ENCODE measurements around the gene FOXN3. TPM values are rescaled to one million over a fixed set of nuclear protein-coding genes. Genes with fewer than 3 reads are reported as not detected.

The FOXN3 gene
- total RNA-seq, 1 experiment from 2014 or later, result 8.8 TPM

- H3K4me3 ChIP-seq (ENCODE audit: low read depth in 2 of 2, low read length in 2 of 2), result no peak overlapping the region
- TF ChIP-seq, protein P1, sequence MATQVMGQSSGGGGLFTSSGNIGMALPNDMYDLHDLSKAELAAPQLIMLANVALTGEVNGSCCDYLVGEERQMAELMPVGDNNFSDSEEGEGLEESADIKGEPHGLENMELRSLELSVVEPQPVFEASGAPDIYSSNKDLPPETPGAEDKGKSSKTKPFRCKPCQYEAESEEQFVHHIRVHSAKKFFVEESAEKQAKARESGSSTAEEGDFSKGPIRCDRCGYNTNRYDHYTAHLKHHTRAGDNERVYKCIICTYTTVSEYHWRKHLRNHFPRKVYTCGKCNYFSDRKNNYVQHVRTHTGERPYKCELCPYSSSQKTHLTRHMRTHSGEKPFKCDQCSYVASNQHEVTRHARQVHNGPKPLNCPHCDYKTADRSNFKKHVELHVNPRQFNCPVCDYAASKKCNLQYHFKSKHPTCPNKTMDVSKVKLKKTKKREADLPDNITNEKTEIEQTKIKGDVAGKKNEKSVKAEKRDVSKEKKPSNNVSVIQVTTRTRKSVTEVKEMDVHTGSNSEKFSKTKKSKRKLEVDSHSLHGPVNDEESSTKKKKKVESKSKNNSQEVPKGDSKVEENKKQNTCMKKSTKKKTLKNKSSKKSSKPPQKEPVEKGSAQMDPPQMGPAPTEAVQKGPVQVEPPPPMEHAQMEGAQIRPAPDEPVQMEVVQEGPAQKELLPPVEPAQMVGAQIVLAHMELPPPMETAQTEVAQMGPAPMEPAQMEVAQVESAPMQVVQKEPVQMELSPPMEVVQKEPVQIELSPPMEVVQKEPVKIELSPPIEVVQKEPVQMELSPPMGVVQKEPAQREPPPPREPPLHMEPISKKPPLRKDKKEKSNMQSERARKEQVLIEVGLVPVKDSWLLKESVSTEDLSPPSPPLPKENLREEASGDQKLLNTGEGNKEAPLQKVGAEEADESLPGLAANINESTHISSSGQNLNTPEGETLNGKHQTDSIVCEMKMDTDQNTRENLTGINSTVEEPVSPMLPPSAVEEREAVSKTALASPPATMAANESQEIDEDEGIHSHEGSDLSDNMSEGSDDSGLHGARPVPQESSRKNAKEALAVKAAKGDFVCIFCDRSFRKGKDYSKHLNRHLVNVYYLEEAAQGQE (IDR thresholded peaks at IDR 0.05; ENCODE audit: insufficient read depth in 1 of 2, low read depth in 2 of 2, low read length in 1 of 2), result no peak
- TF ChIP-seq SIN3A (IDR thresholded peaks at IDR 0.05; ENCODE audit: borderline replicate concordance, insufficient read depth, low read depth, low read length) (no peak), POLR2AphosphoS5 (IDR thresholded peaks at IDR 0.05; ENCODE audit: low read depth, low read length) (no peak), TCF7L2 (IDR thresholded peaks at IDR 0.05; ENCODE audit: low read depth, low read length) (no peak)
- TF ChIP-seq, protein P2, sequence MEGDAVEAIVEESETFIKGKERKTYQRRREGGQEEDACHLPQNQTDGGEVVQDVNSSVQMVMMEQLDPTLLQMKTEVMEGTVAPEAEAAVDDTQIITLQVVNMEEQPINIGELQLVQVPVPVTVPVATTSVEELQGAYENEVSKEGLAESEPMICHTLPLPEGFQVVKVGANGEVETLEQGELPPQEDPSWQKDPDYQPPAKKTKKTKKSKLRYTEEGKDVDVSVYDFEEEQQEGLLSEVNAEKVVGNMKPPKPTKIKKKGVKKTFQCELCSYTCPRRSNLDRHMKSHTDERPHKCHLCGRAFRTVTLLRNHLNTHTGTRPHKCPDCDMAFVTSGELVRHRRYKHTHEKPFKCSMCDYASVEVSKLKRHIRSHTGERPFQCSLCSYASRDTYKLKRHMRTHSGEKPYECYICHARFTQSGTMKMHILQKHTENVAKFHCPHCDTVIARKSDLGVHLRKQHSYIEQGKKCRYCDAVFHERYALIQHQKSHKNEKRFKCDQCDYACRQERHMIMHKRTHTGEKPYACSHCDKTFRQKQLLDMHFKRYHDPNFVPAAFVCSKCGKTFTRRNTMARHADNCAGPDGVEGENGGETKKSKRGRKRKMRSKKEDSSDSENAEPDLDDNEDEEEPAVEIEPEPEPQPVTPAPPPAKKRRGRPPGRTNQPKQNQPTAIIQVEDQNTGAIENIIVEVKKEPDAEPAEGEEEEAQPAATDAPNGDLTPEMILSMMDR (IDR thresholded peaks at IDR 0.05), result no peak
- intact Hi-C loops (cut with micrococcal nuclease; ENCODE audit: unreplicated experiment) (no loop called here), in situ Hi-C loops (cut with HindIII; ENCODE audit: low pct_unique_long_range_greater_than_20kb, low sequenced_read_pairs) (no loop called here)
- no peaks in the 10 kb centered on the region for H3K9me3 ChIP-seq (ENCODE audit: control insufficient read depth, insufficient read depth, low read depth, low read length)
- no peak for ATAC-seq
- no peak for DNase-seq (ENCODE audit: low read depth, low spot score)
- no peaks in the 10 kb centered on the region for H3K4me1 ChIP-seq (ENCODE audit: control insufficient read depth, insufficient read depth, low read length)
- POLR2A ChIA-PET, result no interaction called here
- no peaks in the 10 kb centered on the region for H3K36me3 ChIP-seq (ENCODE audit: control insufficient read depth, insufficient read depth, low read length)
- CTCF ChIA-PET, result no interaction called here
- no peak overlapping the region for H3K27ac ChIP-seq (ENCODE audit: low read length)
- H3K27me3 ChIP-seq (ENCODE audit: control insufficient read depth, insufficient read depth, low read length), result no peaks in the 10 kb centered on the region; the same call in 1 of the 2 replicates
- no TSS peak for BruUV-seq (replicated peaks)
These were observed 27.6 kb upstream of the FOXN3 start for GRCh38 chr14:89444516-89445125.

DNA sequence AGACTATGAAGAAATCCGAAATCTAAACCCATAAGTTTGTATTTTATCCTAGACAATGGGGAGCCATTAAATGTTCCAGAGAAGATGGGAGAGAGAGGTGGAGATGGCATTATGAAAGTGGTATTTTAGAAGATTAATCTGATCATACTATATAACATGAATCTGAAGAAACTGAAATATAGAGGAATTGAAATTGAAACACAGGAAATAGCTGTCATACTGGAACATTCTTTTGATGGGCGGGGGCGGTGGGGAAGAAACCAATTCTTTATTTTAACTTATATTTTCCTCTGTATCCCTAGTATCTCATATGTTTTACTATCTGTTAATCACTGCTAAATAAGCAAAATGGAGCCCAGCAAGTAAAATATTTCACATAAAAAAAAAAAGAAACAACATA, 27.0 kb upstream of the FOXN3 start:
- intact Hi-C loops (cut with micrococcal nuclease; ENCODE audit: unreplicated experiment) (no loop called here), in situ Hi-C loops (cut with HindIII; ENCODE audit: low pct_unique_long_range_greater_than_20kb, low sequenced_read_pairs) (no loop called here)
- ATAC-seq (no peak), DNase-seq (ENCODE audit: low read depth, low spot score) (no peak)
- ChIA-PET CTCF (interaction anchor here (0.5 kb wide), 1 partner anchor 237 kb away, joined by 7 read pairs; no protein-coding TSS in a partner anchor), POLR2A (no interaction called here)
- no TSS peak for BruUV-seq (replicated peaks)
- Histone ChIP-seq H3K4me1 (ENCODE audit: control insufficient read depth, insufficient read depth, low read length) (no peaks in the 10 kb centered on the region), H3K9me3 (ENCODE audit: control insufficient read depth, insufficient read depth, low read depth, low read length) (no peaks in the 10 kb centered on the region), H3K4me3 (ENCODE audit: low read depth in 2 of 2, low read length in 2 of 2) (no peak overlapping the region), H3K27ac (ENCODE audit: low read length) (no peak overlapping the region), H3K36me3 (ENCODE audit: control insufficient read depth, insufficient read depth, low read length) (no peaks in the 10 kb centered on the region), H3K27me3 (ENCODE audit: control insufficient read depth, insufficient read depth, low read length) (no peaks in the 10 kb centered on the region)
- TF ChIP-seq, protein P1 (IDR thresholded peaks at IDR 0.05; ENCODE audit: insufficient read depth in 1 of 2, low read depth in 2 of 2, low read length in 1 of 2), result no peak
- TF ChIP-seq, protein P2 (IDR thresholded peaks at IDR 0.05), result no peak
- TF ChIP-seq SIN3A (IDR thresholded peaks at IDR 0.05; ENCODE audit: borderline replicate concordance, insufficient read depth, low read depth, low read length), result no peak
- no peak for TF ChIP-seq TCF7L2 (IDR thresholded peaks at IDR 0.05; ENCODE audit: low read depth, low read length)
- TF ChIP-seq POLR2AphosphoS5 (IDR thresholded peaks at IDR 0.05; ENCODE audit: low read depth, low read length), result no peak
